IMR-90 (cell line): ENCODE results near the gene LRRC7. TPM values are rescaled to one million over a fixed set of nuclear protein-coding genes. Genes with fewer than 3 reads are reported as not detected.

ENCODE experiments used
- ATAC-seq: fragments of 200-7000 bp; cut with Tn5 transposase; 2 replicates; pipeline ENCODE4 v1.9.1; 2020; ENCODE audit warnings: low read depth, mild to moderate bottlenecking, moderate library complexity
- BruUV-seq: library from RNA; stranded (reverse); fragments of 400-500 nt; replicated peaks from 2 replicates; lab custom pipeline; 2021; lab: Mats Ljungman, UMichigan
- CTCF ChIA-PET: fragments of 300-600 bp; formaldehyde crosslinking; extraction: SDS; loops from one replicate; lab custom pipeline; 2021; ENCODE audit warnings: antibody characterized with exemption; lab: Yijun Ruan, JAX
- POLR2A ChIA-PET: fragments of 300-600 bp; sonication (Branson Sonifier 250); formaldehyde crosslinking; loops from one replicate; lab custom pipeline; 2022; ENCODE audit warnings: antibody characterized with exemption; ENCODE audit not compliant: unreplicated experiment; lab: Charles Lee
- DNase-seq: peaks from one replicate; pipeline ENCODE4 v3.0.0; 2013
- H2AFZ ChIP-seq: replicated peaks from 2 replicates; pipeline ENCODE3; 2013; ENCODE audit warnings: low read length, mild to moderate bottlenecking; ENCODE audit not compliant: poor library complexity
- H2AK5ac ChIP-seq: 2 replicates; pipeline ENCODE4 v1.6.1; 2013; ENCODE audit warnings: low read depth, low read length, inconsistent platforms
- H2AK9ac ChIP-seq: replicated peaks from 2 replicates; pipeline ENCODE3; 2013; ENCODE audit warnings: mild to moderate bottlenecking, low read depth, low read length, moderate library complexity; ENCODE audit not compliant: poor library complexity
- H2BK120ac ChIP-seq: 2 replicates; pipeline ENCODE4 v1.6.1; 2013; ENCODE audit warnings: low read depth, low read length, inconsistent platforms
- H2BK15ac ChIP-seq: 3 replicates; pipeline ENCODE4 v1.6.1; 2013; ENCODE audit warnings: low read depth, low read length, inconsistent platforms
- H2BK20ac ChIP-seq: 2 replicates; pipeline ENCODE4 v1.6.1; 2013; ENCODE audit warnings: low read depth, mild to moderate bottlenecking, inconsistent platforms, low read length, moderate library complexity
- H2BK5ac ChIP-seq: 2 replicates; pipeline ENCODE4 v1.6.1; 2013; ENCODE audit warnings: mild to moderate bottlenecking, low read depth, low read length, inconsistent platforms; ENCODE audit not compliant: poor library complexity, severe bottlenecking
- H3K14ac ChIP-seq: replicated peaks from 2 replicates; pipeline ENCODE4 v1.6.1; 2013; ENCODE audit warnings: low read depth, low read length, inconsistent platforms
- H3K18ac ChIP-seq: 2 replicates; pipeline ENCODE4 v1.6.1; 2013; ENCODE audit warnings: low read depth, low read length, control low read depth
- H3K23ac ChIP-seq: 2 replicates; pipeline ENCODE4 v1.6.1; 2013; ENCODE audit warnings: low read depth, low read length, inconsistent platforms
- H3K27ac ChIP-seq: 2 replicates; pipeline ENCODE4 v1.5.1; 2013; ENCODE audit warnings: mild to moderate bottlenecking, control low read depth, low read length; ENCODE audit not compliant: insufficient read depth
- H3K27me3 ChIP-seq: 2 replicates; pipeline ENCODE4 v1.6.1; 2013; ENCODE audit warnings: low read length; ENCODE audit not compliant: control insufficient read depth, insufficient read depth
- H3K36me3 ChIP-seq: 2 replicates; pipeline ENCODE4 v1.6.1; 2013; ENCODE audit warnings: low read length, mixed read lengths; ENCODE audit not compliant: control insufficient read depth, insufficient read depth
- H3K4ac ChIP-seq: 2 replicates; pipeline ENCODE4 v1.6.1; 2013; ENCODE audit warnings: low read depth, low read length, inconsistent platforms
- H3K4me1 ChIP-seq: 2 replicates; pipeline ENCODE4 v1.6.1; 2013; ENCODE audit warnings: low read length, mixed read lengths; ENCODE audit not compliant: control insufficient read depth, insufficient read depth
- H3K4me2 ChIP-seq: 2 replicates; pipeline ENCODE4 v1.6.1; 2013; ENCODE audit warnings: low read depth, mild to moderate bottlenecking, control low read depth, low read length, moderate library complexity
- H3K4me3 ChIP-seq: 2 replicates; pipeline ENCODE4 v1.5.1; 2013; ENCODE audit warnings: low read depth, mild to moderate bottlenecking, control low read depth, low read length, moderate library complexity; ENCODE audit not compliant: insufficient read depth
- H3K56ac ChIP-seq: 2 replicates; pipeline ENCODE4 v1.6.1; 2013; ENCODE audit warnings: low read length, inconsistent platforms; ENCODE audit not compliant: insufficient read depth; ENCODE audit errors: extremely low read depth
- H3K79me1 ChIP-seq, 2 experiments: 2 replicates each; pipeline ENCODE4 v1.6.1; 2013; ENCODE audit warnings: low read length in 2 of 2, inconsistent platforms in 1 of 2, low read depth in 1 of 2
- H3K9ac ChIP-seq: 2 replicates; pipeline ENCODE4 v1.6.1; 2013; ENCODE audit warnings: low read depth, low read length, control low read depth
- H3K9me1 ChIP-seq: 2 replicates; pipeline ENCODE4 v1.6.1; 2013; ENCODE audit warnings: low read length, inconsistent platforms; ENCODE audit not compliant: insufficient read depth
- H3K9me3 ChIP-seq: 2 replicates; pipeline ENCODE4 v1.6.1; 2013; ENCODE audit warnings: low read length; ENCODE audit not compliant: control insufficient read depth, insufficient read depth
- H4K20me1 ChIP-seq: 2 replicates; pipeline ENCODE4 v1.6.1; 2013; ENCODE audit warnings: low read length, inconsistent platforms; ENCODE audit not compliant: insufficient read depth
- H4K5ac ChIP-seq: 2 replicates; pipeline ENCODE4 v1.6.1; 2013; ENCODE audit warnings: mild to moderate bottlenecking, low read depth, low read length, control low read depth
- H4K8ac ChIP-seq, 2 experiments: 2 replicates each; pipeline ENCODE4 v1.6.1; 2013; ENCODE audit warnings: low read depth in 2 of 2, low read length in 2 of 2, control low read depth in 1 of 2, inconsistent platforms in 1 of 2
- H4K91ac ChIP-seq: 2 replicates; pipeline ENCODE4 v1.6.1; 2013; ENCODE audit warnings: low read depth, low read length, inconsistent platforms; ENCODE audit not compliant: insufficient read depth
- CEBPB ChIP-seq: IDR thresholded peaks from 2 replicates; pipeline ENCODE4 v1.6.1; 2012; ENCODE audit warnings: low read depth, low read length, improper control_type of control experiment
- CTCF ChIP-seq: conservative IDR thresholded peaks from 2 replicates; pipeline ENCODE4 v1.5.1; 2012; ENCODE audit warnings: mild to moderate bottlenecking, low read depth, low read length, improper control_type of control experiment
- FOS ChIP-seq: fragments of 150-350 bp; IDR thresholded peaks from 2 replicates; pipeline ENCODE4 v1.6.1; 2016; ENCODE audit warnings: low read depth, low read length
- MAFK ChIP-seq: IDR thresholded peaks from 2 replicates; pipeline ENCODE4 v1.6.1; 2012; ENCODE audit warnings: low read depth, low read length, improper control_type of control experiment
- MAZ ChIP-seq: IDR thresholded peaks from 2 replicates; pipeline ENCODE4 v1.6.1; 2012; ENCODE audit warnings: low read depth, mild to moderate bottlenecking, low read length, improper control_type of control experiment, moderate library complexity, borderline replicate concordance
- MXI1 ChIP-seq: IDR thresholded peaks from 2 replicates; pipeline ENCODE4 v1.6.1; 2012; ENCODE audit warnings: low read depth, mild to moderate bottlenecking, low read length, moderate library complexity, borderline replicate concordance
- POLR2A ChIP-seq: IDR thresholded peaks from 2 replicates; pipeline ENCODE4 v1.6.1; 2012; ENCODE audit warnings: mild to moderate bottlenecking, low read depth, low read length
- RCOR1 ChIP-seq: IDR thresholded peaks from 2 replicates; pipeline ENCODE4 v1.6.1; 2012; ENCODE audit warnings: mild to moderate bottlenecking, low read length, improper control_type of control experiment; ENCODE audit not compliant: insufficient replicate concordance
- RFX5 ChIP-seq: IDR thresholded peaks from 2 replicates; pipeline ENCODE4 v1.8.0; 2012; ENCODE audit warnings: low read depth, mild to moderate bottlenecking, low read length, moderate library complexity
- SMC3 ChIP-seq: fragments of 150-350 bp; IDR thresholded peaks from 2 replicates; pipeline ENCODE4 v1.6.1; 2016; ENCODE audit warnings: low read depth, mild to moderate bottlenecking, antibody characterized with exemption, low read length, moderate library complexity
- USF2 ChIP-seq: fragments of 150-350 bp; IDR thresholded peaks from 2 replicates; pipeline ENCODE4 v1.6.1; 2017; ENCODE audit warnings: mild to moderate bottlenecking, antibody characterized with exemption, low read length, low read depth
- dilution Hi-C: fragments of 300-500 bp; cut with HindIII; formaldehyde crosslinking; loops from one replicate; pipeline ENCODE4 v1.14.3; 2018; ENCODE audit warnings: low sequenced_read_pairs; ENCODE audit not compliant: unreplicated experiment
- in situ Hi-C: fragments of 300-500 bp; cut with MboI; formaldehyde crosslinking; loops from 3 replicates; pipeline ENCODE4 v1.14.3; 2019; ENCODE audit warnings: low sequenced_read_pairs, inconsistent platforms, mixed read lengths
- intact Hi-C: fragments of 100-400 bp; cut with micrococcal nuclease; formaldehyde crosslinking; loops from 2 replicates; pipeline ENCODE4 v1.10.0; 2022
- polyA plus RNA-seq, 3 experiments: library from polyadenylated mRNA; depleted of rRNA; stranded (reverse); fragments of >200 nt; gene quantifications; 2 replicates each; pipeline ENCODE4 v1.2.3, GENCODE V29; 2012; ENCODE audit warnings: low replicate concordance in 1 of 3
- total RNA-seq: library from RNA; depleted of rRNA; stranded (reverse); fragments of >200 nt; gene quantifications from 2 replicates; pipeline ENCODE4 v1.2.3, GENCODE V29; 2012

LRRC7 gene
- total and polyA plus RNA-seq, 2 of the 4 experiments (the other 2 are of a cell fraction), result under 0.01 to 0.02 TPM

GRCh38 chr1:69824932-69825331, 257.2 kb downstream of the LRRC7 start:
- H4K8ac ChIP-seq, result no peak overlapping the region
- no peaks in the 10 kb centered on the region for H3K9me1 ChIP-seq
- intact Hi-C loops (no loop called here), in situ Hi-C loops (no loop called here), dilution Hi-C loops (no loop called here)
- H4K20me1 ChIP-seq, result no peaks in the 10 kb centered on the region
- H2AK5ac ChIP-seq, result no peak overlapping the region
- no peak for TF ChIP-seq USF2
- TF ChIP-seq SMC3, result no peak
- TF ChIP-seq FOS, result no peak
- no peak for TF ChIP-seq MAFK
- no peak for TF ChIP-seq MAZ
- TF ChIP-seq MXI1, result no peak
- no peak for TF ChIP-seq CEBPB
- TF ChIP-seq RFX5, result no peak
- TF ChIP-seq POLR2A, result no peak
- no peak for TF ChIP-seq CTCF
- no peak for TF ChIP-seq RCOR1
- BruUV-seq, result no TSS peak
- ATAC-seq (no peak), DNase-seq (no peak)
- no peak overlapping the region for H3K4ac ChIP-seq
- no peak overlapping the region for H3K14ac ChIP-seq
- H3K56ac ChIP-seq, result no peak overlapping the region
- H4K5ac ChIP-seq, result no peak overlapping the region
- H2AK9ac ChIP-seq, result no peak overlapping the region
- H2BK120ac ChIP-seq, result no peak overlapping the region
- H2BK15ac ChIP-seq, result no peak overlapping the region
- no peak overlapping the region for H4K91ac ChIP-seq
- no peak overlapping the region for H3K23ac ChIP-seq
- no peak overlapping the region for H2BK5ac ChIP-seq
- H3K4me1 ChIP-seq, result no peaks in the 10 kb centered on the region
- no peak overlapping the region for H3K4me3 ChIP-seq
- no peak overlapping the region for H3K4me2 ChIP-seq
- no peaks in the 10 kb centered on the region for H3K9me3 ChIP-seq
- no peaks in the 10 kb centered on the region for H3K79me1 ChIP-seq
- no peak overlapping the region for H2AFZ ChIP-seq
- H3K27ac ChIP-seq, result no peak overlapping the region
- H3K9ac ChIP-seq, result no peak overlapping the region
- H3K18ac ChIP-seq, result no peak overlapping the region
- H3K36me3 ChIP-seq, result no peaks in the 10 kb centered on the region
- ChIA-PET POLR2A (no interaction called here), CTCF (no interaction called here)
- no peak overlapping the region for H2BK20ac ChIP-seq
- H3K27me3 ChIP-seq, result no peaks in the 10 kb centered on the region
